HUES6 (cell line): ENCODE results near the gene KLHDC8A.

Experiments used
- H3K27ac ChIP-seq: 2 replicates; pipeline ENCODE4 v1.7.0; 2013; ENCODE audit warnings: low read depth, mild to moderate bottlenecking, low read length, inconsistent platforms
- H3K27me3 ChIP-seq: 2 replicates; pipeline ENCODE4 v1.6.1; 2013; ENCODE audit warnings: low read length; ENCODE audit not compliant: control insufficient read depth, insufficient read depth
- H3K36me3 ChIP-seq: 2 replicates; pipeline ENCODE4 v1.6.1; 2013; ENCODE audit warnings: low read length; ENCODE audit not compliant: control insufficient read depth, insufficient read depth
- H3K4me1 ChIP-seq: 2 replicates; pipeline ENCODE4 v1.6.1; 2013; ENCODE audit warnings: low read length; ENCODE audit not compliant: control insufficient read depth, insufficient read depth
- H3K4me3 ChIP-seq: 2 replicates; pipeline ENCODE4 v1.5.1; 2013; ENCODE audit warnings: low read depth, low read length
- H3K9ac ChIP-seq: one replicate; pipeline ENCODE4 v1.6.1; 2013; ENCODE audit warnings: mild to moderate bottlenecking, low read length
- H3K9me3 ChIP-seq: 2 replicates; pipeline ENCODE4 v1.6.1; 2013; ENCODE audit warnings: low read depth, low read length; ENCODE audit not compliant: control insufficient read depth, insufficient read depth

Gene KLHDC8A

GRCh38 chr1:205381305-205381704 is 24.6 kb upstream of the KLHDC8A start:
- no peaks in the 10 kb centered on the region for H3K27me3 ChIP-seq
- H3K9ac ChIP-seq, result no peak overlapping the region
- no peak overlapping the region for H3K27ac ChIP-seq
- no peaks in the 10 kb centered on the region for H3K36me3 ChIP-seq
- no peaks in the 10 kb centered on the region for H3K9me3 ChIP-seq
- H3K4me1 ChIP-seq, result peaks cover 15% of the 10 kb centered on the region
- no peak overlapping the region for H3K4me3 ChIP-seq

GRCh38 chr1:205380882-205381281 is 24.2 kb upstream of the KLHDC8A start:
- no peaks in the 10 kb centered on the region for H3K27me3 ChIP-seq
- no peaks in the 10 kb centered on the region for H3K9me3 ChIP-seq
- no peak overlapping the region for H3K27ac ChIP-seq
- H3K4me3 ChIP-seq, result no peak overlapping the region
- H3K4me1 ChIP-seq, result peaks cover 18% of the 10 kb centered on the region
- H3K36me3 ChIP-seq, result no peaks in the 10 kb centered on the region
- H3K9ac ChIP-seq, result no peak overlapping the region

- no peak overlapping the region for H3K4me3 ChIP-seq
- H3K27me3 ChIP-seq, result no peaks in the 10 kb centered on the region
- no peaks in the 10 kb centered on the region for H3K36me3 ChIP-seq
- no peaks in the 10 kb centered on the region for H3K9me3 ChIP-seq
- H3K9ac ChIP-seq, result no peak overlapping the region
- peaks cover 27% of the 10 kb centered on the region for H3K4me1 ChIP-seq
- H3K27ac ChIP-seq, result no peak overlapping the region
Observed at GRCh38 chr1:205379056-205379455, 22.3 kb upstream of the KLHDC8A start.

DNA sequence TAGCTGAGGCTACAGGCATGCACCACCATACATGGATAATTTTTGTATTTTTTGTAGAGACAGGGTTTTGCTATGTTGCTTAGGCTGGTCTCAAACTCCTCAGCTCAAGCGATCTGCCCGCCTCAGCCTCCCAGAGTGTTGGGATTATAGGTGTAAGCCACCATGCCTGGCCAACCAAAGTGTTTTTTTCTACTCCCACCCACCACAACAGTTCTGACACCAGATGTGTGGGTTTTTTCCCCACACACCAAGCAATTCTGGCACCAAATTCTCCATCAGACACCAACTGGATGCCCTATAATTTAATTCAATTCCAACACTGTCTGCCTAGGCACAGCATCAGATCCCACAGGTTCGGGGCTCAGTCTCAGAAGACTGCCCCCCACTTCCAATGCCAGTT is 20.6 kb upstream of the KLHDC8A start:
- H3K27me3 ChIP-seq, result no peaks in the 10 kb centered on the region
- no peak overlapping the region for H3K27ac ChIP-seq
- H3K36me3 ChIP-seq, result no peaks in the 10 kb centered on the region
- H3K4me3 ChIP-seq, result no peak overlapping the region
- no peaks in the 10 kb centered on the region for H3K9me3 ChIP-seq
- peaks cover 42% of the 10 kb centered on the region for H3K4me1 ChIP-seq
- H3K9ac ChIP-seq, result no peak overlapping the region

DNA sequence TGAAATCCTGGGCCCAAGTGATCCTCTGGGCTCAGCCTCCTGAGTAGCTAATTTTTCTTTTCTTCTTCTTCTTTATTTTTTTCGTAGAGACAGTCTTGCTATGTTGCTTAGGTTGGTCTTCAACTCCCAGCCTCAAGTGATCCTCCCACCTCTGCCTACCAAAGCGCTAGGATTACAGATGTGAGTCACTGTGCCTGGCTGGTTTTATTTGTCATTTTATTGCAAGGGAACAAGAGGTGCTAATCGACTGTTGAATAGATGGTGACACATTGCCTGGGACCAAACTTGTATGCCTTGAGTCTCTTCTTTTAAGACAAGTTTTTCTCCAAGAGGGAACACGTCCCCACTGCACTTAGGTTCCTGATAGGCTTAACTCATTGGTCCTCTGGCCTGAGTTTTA is 20.0 kb upstream of the KLHDC8A start:
- Histone ChIP-seq H3K9me3 (no peaks in the 10 kb centered on the region), H3K4me3 (no peak overlapping the region), H3K9ac (no peak overlapping the region), H3K27ac (no peak overlapping the region), H3K27me3 (no peaks in the 10 kb centered on the region), H3K4me1 (peaks cover 48% of the 10 kb centered on the region), H3K36me3 (no peaks in the 10 kb centered on the region)

DNA sequence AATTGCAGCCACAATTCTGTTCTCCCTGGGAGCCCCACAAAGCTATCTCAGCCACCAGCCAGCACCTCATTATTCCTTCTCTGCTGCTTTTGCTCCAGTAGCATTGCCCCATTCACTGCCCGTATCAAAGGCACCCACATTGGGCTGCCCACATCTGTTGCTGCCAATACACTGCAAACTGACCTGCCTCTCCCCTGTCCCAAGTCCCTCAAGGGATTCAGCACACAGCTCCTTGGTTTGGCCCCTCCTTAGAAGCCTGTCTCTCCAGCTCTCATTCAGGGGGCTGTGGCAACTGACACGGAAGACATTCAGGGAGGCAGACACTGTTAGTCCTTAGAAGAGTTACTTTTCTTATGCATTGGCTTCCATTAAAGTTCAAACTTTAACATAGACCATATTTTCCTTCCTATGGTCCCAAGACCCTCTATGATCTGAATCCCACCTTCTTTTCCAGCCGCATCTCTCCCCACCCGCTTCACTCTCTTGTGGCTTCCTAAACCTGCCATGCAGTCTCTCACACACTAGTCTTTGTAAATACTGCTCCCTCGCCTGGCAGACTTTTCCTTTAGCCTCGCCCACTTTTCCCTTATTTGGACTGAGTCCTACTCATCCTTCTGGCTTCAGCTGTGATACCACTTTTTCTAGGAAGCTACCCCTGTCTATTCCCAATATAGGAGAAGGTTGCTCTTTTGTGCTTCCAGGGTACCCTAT is 19.3 kb upstream of the KLHDC8A start:
- Histone ChIP-seq H3K27ac (no peak overlapping the region), H3K27me3 (no peaks in the 10 kb centered on the region), H3K4me3 (peak overlapping the region; percentile 34; the same call in 1 of the 2 replicates)

GRCh38 chr1:205374210-205375078 is 17.7 kb upstream of the KLHDC8A start:
- Histone ChIP-seq H3K9ac (no peak overlapping the region), H3K4me1 (peaks cover 55% of the 10 kb centered on the region), H3K27ac (no peak overlapping the region), H3K9me3 (no peaks in the 10 kb centered on the region), H3K36me3 (no peaks in the 10 kb centered on the region), H3K27me3 (no peaks in the 10 kb centered on the region), H3K4me3 (no peak overlapping the region)

More for the DNA sequence above, 19.3 kb upstream of the KLHDC8A start:
- Histone ChIP-seq H3K9ac (no peak overlapping the region), H3K36me3 (no peaks in the 10 kb centered on the region), H3K9me3 (no peaks in the 10 kb centered on the region), H3K4me1 (peaks cover 50% of the 10 kb centered on the region)

- no peaks in the 10 kb centered on the region for H3K27me3 ChIP-seq
- no peak overlapping the region for H3K9ac ChIP-seq
- no peak overlapping the region for H3K27ac ChIP-seq
- H3K4me3 ChIP-seq, result no peak overlapping the region
- H3K9me3 ChIP-seq, result no peaks in the 10 kb centered on the region
- peaks cover 55% of the 10 kb centered on the region for H3K4me1 ChIP-seq
- no peaks in the 10 kb centered on the region for H3K36me3 ChIP-seq
Observed at GRCh38 chr1:205373798-205374175, 17.1 kb upstream of the KLHDC8A start.

GRCh38 chr1:205373022-205373797 is 16.5 kb upstream of the KLHDC8A start:
- H3K9me3 ChIP-seq, result no peaks in the 10 kb centered on the region
- H3K4me3 ChIP-seq, result no peak overlapping the region
- no peaks in the 10 kb centered on the region for H3K27me3 ChIP-seq
- H3K9ac ChIP-seq, result no peak overlapping the region
- H3K4me1 ChIP-seq, result peaks cover 55% of the 10 kb centered on the region
- H3K27ac ChIP-seq, result no peak overlapping the region
- no peaks in the 10 kb centered on the region for H3K36me3 ChIP-seq

- Histone ChIP-seq H3K36me3 (no peaks in the 10 kb centered on the region), H3K9me3 (no peaks in the 10 kb centered on the region), H3K4me1 (peaks cover 55% of the 10 kb centered on the region), H3K9ac (no peak overlapping the region), H3K27me3 (no peaks in the 10 kb centered on the region), H3K4me3 (no peak overlapping the region), H3K27ac (no peak overlapping the region; the same call in 1 of the 2 replicates)
Observed at GRCh38 chr1:205371871-205372660, 15.3 kb upstream of the KLHDC8A start.
